OCI-LY7 (cell line): ENCODE data around the gene SGMS1. TPM values are rescaled to one million over a fixed set of nuclear protein-coding genes. Genes with fewer than 3 reads are reported as not detected.

Experiments
- BruUV-seq: library from RNA; stranded (reverse); fragments of 400-500 nt; replicated peaks from 2 replicates; lab custom pipeline; 2021; lab: Mats Ljungman, UMichigan
- CTCF ChIA-PET: fragments of 300-600 bp; sonication (Branson Sonifier 250); formaldehyde crosslinking; loops from one replicate; lab custom pipeline; 2022; ENCODE audit warnings: antibody characterized with exemption; ENCODE audit not compliant: unreplicated experiment; lab: Charles Lee
- POLR2A ChIA-PET: fragments of 300-600 bp; sonication (Branson Sonifier 250); formaldehyde crosslinking; loops from one replicate; lab custom pipeline; 2022; ENCODE audit warnings: antibody characterized with exemption; lab: Charles Lee
- DNase-seq: peaks from one replicate; pipeline ENCODE4 v3.0.0-alpha.2; 2015; ENCODE audit warnings: low spot score
- H2AFZ ChIP-seq: fragments of 200-600 bp; sonication (generic), shearing (Covaris generic); 2 replicates; pipeline ENCODE4 v1.6.1; 2014; ENCODE audit warnings: mild to moderate bottlenecking, antibody characterized with exemption, low read length, moderate library complexity
- H3K27ac ChIP-seq: fragments of 200-600 bp; sonication (generic); 2 replicates; pipeline ENCODE4 v1.5.1; 2014; ENCODE audit warnings: mixed run types, low read depth, mild to moderate bottlenecking, moderate library complexity, low read length, inconsistent platforms; ENCODE audit not compliant: poor library complexity, severe bottlenecking
- H3K36me3 ChIP-seq: fragments of 200-600 bp; sonication (generic); 2 replicates; pipeline ENCODE4 v1.6.1; 2014; ENCODE audit warnings: mild to moderate bottlenecking, antibody characterized with exemption, low read length, moderate library complexity, mixed read lengths; ENCODE audit not compliant: insufficient read depth
- H3K4me1 ChIP-seq: fragments of 200-600 bp; sonication (generic); 2 replicates; pipeline ENCODE4 v1.5.1; 2014; ENCODE audit warnings: mild to moderate bottlenecking, low read length; ENCODE audit not compliant: insufficient read depth, poor library complexity, severe bottlenecking
- H3K4me2 ChIP-seq: fragments of 200-600 bp; sonication (generic); 2 replicates; pipeline ENCODE4 v1.6.1; 2014; ENCODE audit warnings: mild to moderate bottlenecking, low read length
- H3K4me3 ChIP-seq: fragments of 200-600 bp; sonication (generic); 2 replicates; pipeline ENCODE4 v1.5.1; 2014; ENCODE audit warnings: mild to moderate bottlenecking, low read depth, low read length; ENCODE audit not compliant: poor library complexity, severe bottlenecking
- H3K79me2 ChIP-seq: fragments of 200-600 bp; sonication (generic); 2 replicates; pipeline ENCODE4 v1.6.1; 2016; ENCODE audit warnings: low read depth, mild to moderate bottlenecking, low read length, moderate library complexity, mixed read lengths; ENCODE audit not compliant: insufficient read depth
- H3K9me2 ChIP-seq: fragments of 200-600 bp; sonication (generic); 2 replicates; pipeline ENCODE4 v1.6.1; 2016; ENCODE audit warnings: mild to moderate bottlenecking, low read length, mixed read lengths; ENCODE audit not compliant: insufficient read depth
- H3K9me3 ChIP-seq: fragments of 200-600 bp; sonication (generic); 2 replicates; pipeline ENCODE4 v1.6.1; 2014; ENCODE audit warnings: mild to moderate bottlenecking, mixed run types, low read length, mixed read lengths
- H4K20me1 ChIP-seq: fragments of 200-600 bp; sonication (generic); 2 replicates; pipeline ENCODE4 v1.6.1; 2014; ENCODE audit warnings: mild to moderate bottlenecking, antibody characterized with exemption, low read length, moderate library complexity, mixed read lengths; ENCODE audit not compliant: insufficient read depth
- CTCF ChIP-seq: fragments of 200-600 bp; sonication (generic); conservative IDR thresholded peaks from 2 replicates; pipeline ENCODE4 v1.5.1; 2014; ENCODE audit warnings: mild to moderate bottlenecking, antibody characterized with exemption, low read length, moderate library complexity, mixed read lengths
- EZH2phosphoT487 ChIP-seq: fragments of 200-600 bp; sonication (generic); IDR thresholded peaks from 2 replicates; pipeline ENCODE4 v1.6.1; 2018; ENCODE audit warnings: low read depth, borderline replicate concordance, mild to moderate bottlenecking, mixed run types, antibody characterized with exemption, low read length, moderate library complexity, mixed read lengths
- intact Hi-C: fragments of 100-400 bp; cut with micrococcal nuclease; formaldehyde crosslinking; loops from one replicate; pipeline ENCODE4 v1.10.0; 2022; ENCODE audit not compliant: unreplicated experiment
- total RNA-seq, 2 experiments: library from RNA; depleted of rRNA in 1 of 2; stranded (reverse); fragments of >200 nt in 1 of 2; shearing (Covaris generic) in 1 of 2; gene quantifications; 2 replicates each; pipeline ENCODE4 v1.2.3, GENCODE V29; 2014 to 2022

The SGMS1 gene
- total RNA-seq, 2 experiments from 2014 or later: 45.4 to 57.5 TPM

- no peaks in the 10 kb centered on the region for H3K36me3 ChIP-seq
- DNase-seq: peak; percentile 52
Observed at GRCh38 chr10:50622706-50623662, 772 bp downstream of the SGMS1 start.

GRCh38 chr10:50621968-50622705 lies 1.6 kb downstream of the SGMS1 start:
- Histone ChIP-seq H4K20me1 (no peaks in the 10 kb centered on the region), H2AFZ (peak overlapping the region; percentile 27; the same call in 1 of the 2 replicates), H3K36me3 (no peaks in the 10 kb centered on the region), H3K4me3 (peak overlapping the region; percentile 88), H3K4me2 (peak overlapping the region; percentile 98), H3K4me1 (peaks cover 62% of the 10 kb centered on the region), H3K9me3 (no peaks in the 10 kb centered on the region), H3K27ac (peak overlapping the region; percentile 96), H3K9me2 (no peaks in the 10 kb centered on the region), H3K79me2 (peaks cover 58% of the 10 kb centered on the region)
- POLR2A ChIA-PET: interaction anchor here (0.8 to 10.2 kb wide), 11 partner anchors 14 to 262 kb away, joined by 3 to 213 read pairs (median 5); no protein-coding TSS in a partner anchor
- BruUV-seq: no TSS peak
- TF ChIP-seq EZH2phosphoT487 (no peak), CTCF (peak; percentile 65)
- peak; percentile 91 for DNase-seq
- CTCF ChIA-PET: interaction anchor here (0.7 to 3.0 kb wide), 3 partner anchors 32 to 262 kb away, joined by 3 to 9 read pairs (median 4); no protein-coding TSS in a partner anchor
- intact Hi-C loops: loop anchor here (1.0 to 5.0 kb wide), 3 partner anchors 61 to 263 kb away; no protein-coding TSS in a partner anchor

More at GRCh38 chr10:50622706-50623662, 772 bp downstream of the SGMS1 start:
- intact Hi-C loops: loop anchor here (1.0 to 5.0 kb wide), 3 partner anchors 62 to 264 kb away; no protein-coding TSS in a partner anchor
- POLR2A ChIA-PET: interaction anchor here (0.8 to 10.2 kb wide), 8 partner anchors 14 to 255 kb away, joined by 3 to 213 read pairs (median 4); no protein-coding TSS in a partner anchor
- Histone ChIP-seq H3K27ac (peak overlapping the region; percentile 96), H3K4me3 (peak overlapping the region; percentile 88), H3K4me2 (peak overlapping the region; percentile 98), H4K20me1 (no peaks in the 10 kb centered on the region), H3K9me2 (no peaks in the 10 kb centered on the region), H3K4me1 (peaks cover 53% of the 10 kb centered on the region), H2AFZ (peak overlapping the region; percentile 79; the same call in 1 of the 2 replicates), H3K9me3 (no peaks in the 10 kb centered on the region), H3K79me2 (peaks cover 50% of the 10 kb centered on the region)
- TF ChIP-seq EZH2phosphoT487: no peak
- no peak for TF ChIP-seq CTCF
- CTCF ChIA-PET: interaction anchor here (3.0 kb wide), 1 partner anchor 31 kb away, joined by 9 read pairs; no protein-coding TSS in a partner anchor
- no TSS peak for BruUV-seq
